Measurements from ENCODE around the gene GIMAP1.

DNA sequence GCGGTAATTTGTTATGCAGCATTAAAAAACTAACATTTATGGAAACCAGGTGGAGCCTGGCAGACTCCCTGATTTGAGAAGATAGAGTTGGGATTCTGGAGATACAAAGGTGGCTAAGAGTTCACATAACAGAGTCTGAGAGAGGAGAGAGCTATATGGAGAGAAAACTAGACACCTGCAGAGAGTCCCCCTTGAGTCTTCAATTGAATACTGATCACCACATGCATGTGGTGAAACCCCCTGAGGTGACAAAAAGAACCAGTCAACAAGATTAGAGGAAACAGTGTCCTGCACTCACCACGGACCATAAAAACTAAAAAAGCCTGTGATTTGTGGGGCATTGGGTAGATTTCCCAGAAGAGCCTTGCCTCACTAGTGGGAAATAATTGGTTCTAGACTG is 20.8 kb upstream of the GIMAP1 start:
- TF ChIP-seq POLR2A (IDR thresholded peaks at IDR 0.05) = no peak
- TF ChIP-seq, protein P1, sequence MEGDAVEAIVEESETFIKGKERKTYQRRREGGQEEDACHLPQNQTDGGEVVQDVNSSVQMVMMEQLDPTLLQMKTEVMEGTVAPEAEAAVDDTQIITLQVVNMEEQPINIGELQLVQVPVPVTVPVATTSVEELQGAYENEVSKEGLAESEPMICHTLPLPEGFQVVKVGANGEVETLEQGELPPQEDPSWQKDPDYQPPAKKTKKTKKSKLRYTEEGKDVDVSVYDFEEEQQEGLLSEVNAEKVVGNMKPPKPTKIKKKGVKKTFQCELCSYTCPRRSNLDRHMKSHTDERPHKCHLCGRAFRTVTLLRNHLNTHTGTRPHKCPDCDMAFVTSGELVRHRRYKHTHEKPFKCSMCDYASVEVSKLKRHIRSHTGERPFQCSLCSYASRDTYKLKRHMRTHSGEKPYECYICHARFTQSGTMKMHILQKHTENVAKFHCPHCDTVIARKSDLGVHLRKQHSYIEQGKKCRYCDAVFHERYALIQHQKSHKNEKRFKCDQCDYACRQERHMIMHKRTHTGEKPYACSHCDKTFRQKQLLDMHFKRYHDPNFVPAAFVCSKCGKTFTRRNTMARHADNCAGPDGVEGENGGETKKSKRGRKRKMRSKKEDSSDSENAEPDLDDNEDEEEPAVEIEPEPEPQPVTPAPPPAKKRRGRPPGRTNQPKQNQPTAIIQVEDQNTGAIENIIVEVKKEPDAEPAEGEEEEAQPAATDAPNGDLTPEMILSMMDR (IDR thresholded peaks at IDR 0.05) = no peak

All from upper lobe of left lung (tissue), 4 donors.